Stimulated activated CD8-positive, alpha-beta memory T cell treated with anti-CD3 and anti-CD28 coated beads, Interleukin-7, amount 100 ng/mL, for 4 hours (primary cell): ENCODE results near the gene LHX8.

ENCODE experiments used
- DNase-seq, 2 donors: peaks; one replicate each; pipeline ENCODE4 v3.0.0-alpha.2; 2020; ENCODE audit warnings: low read depth in 2 of 2

The LHX8 gene

DNA sequence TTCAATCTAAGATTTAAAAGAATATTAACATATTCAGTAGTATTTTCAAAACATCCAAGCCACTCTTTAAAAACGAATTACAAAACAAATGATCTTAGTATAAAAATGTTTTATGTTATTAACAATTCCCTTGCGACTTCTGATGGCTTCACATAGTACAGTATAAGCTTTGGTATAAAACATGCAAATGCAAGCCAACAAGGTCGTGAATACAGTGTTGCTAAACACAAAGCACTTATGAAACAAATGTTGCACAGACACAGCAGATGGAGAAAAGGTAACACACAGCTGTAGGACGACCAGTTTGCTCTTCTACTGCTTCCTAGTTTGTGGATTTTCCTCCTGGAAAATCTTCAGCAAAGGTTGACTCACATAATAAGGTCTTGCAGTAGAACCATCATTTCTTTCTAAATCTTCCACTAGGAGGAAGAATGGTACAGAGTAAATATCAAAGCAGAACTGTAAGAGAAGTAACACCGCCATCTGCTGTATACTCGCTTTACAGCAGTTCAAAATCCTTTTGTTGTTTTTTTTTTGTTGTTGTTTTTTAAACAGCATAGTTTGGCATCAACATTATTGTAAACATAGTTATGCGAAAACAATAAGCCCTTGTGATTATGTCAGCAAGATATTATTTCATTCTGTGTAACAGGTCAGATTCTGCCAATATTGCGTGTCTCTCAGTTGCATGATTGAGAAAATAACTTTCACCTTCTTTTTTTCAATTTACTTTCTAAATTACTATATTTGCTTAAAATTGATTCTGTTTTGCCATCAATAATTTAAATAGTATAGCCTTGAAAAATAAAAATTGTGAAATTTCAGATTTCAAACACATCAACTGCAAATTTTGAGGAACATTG, 69.5 kb downstream of the LHX8 start:
- DNase-seq, result no peak

DNA sequence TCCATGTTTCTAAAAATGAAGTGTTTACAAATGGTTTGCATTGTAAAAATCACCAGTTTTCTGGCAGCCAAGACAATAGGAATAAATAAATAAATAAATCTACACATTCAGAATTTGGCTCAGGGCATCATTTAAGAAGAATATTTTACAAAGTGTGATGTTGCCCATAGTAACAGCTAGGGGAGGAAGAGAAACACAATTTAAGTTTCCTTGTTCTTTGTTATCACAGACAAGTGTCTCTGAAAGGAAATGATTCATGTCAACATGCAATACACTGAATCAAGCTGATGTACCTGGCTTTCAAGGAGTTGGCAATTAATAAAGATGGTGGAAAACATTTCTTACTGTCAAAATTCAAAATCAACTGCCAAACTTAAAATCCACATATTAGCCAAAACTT, 74.7 kb downstream of the LHX8 start:
- no peak for DNase-seq
